Measurements from ENCODE around the gene WFDC2.
"Not testable (repeated sequence)": the region's sequence is repeated elsewhere in the genome, so short reads cannot be mapped to it uniquely, and the experiment has no call there.

WFDC2 gene

DNA sequence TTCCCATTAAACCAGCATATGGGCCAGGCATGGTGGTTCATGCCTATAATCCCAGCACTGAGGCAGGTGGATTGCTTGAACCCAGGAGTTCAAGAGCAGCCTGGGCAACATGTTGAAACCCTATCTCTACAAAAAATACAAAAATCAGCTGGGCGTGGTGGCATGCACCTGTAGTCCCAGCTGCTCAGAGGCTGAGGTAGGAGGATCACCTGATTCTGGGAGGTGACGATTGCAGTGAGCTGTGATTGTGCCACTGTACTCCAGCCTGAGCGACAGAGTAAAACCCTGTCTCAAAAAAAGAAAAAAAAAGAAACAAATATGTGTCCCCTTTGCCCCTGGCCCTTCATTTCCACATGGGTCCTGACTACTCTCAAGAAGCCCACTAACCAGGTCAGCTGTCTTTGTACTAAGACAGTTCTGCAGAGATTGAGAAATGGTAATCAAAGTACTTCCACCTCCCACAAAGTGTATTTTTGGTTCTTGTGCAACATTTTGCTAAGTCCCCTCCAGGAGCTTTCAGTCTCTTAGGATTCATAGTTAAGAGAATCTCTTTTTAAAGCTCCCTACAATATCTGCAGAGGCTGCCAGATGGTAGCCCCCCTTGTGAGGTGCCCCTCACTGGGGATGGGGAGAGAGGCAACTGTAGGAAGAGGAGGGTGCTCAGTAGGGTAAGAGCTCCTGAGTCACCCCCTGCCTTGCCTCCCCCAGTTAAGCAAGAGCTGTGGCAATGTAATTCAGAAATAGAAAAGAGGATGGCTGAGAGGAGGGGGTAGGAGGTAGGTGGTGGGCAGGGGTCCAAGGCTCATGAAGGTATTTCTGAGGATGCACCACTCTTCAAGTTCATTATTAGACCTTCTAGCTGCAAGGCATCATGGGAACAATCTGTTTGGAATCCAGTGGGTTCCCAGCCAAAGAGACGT is 16.5 kb upstream of the WFDC2 start:
- DNase-seq, result no peak

DNA sequence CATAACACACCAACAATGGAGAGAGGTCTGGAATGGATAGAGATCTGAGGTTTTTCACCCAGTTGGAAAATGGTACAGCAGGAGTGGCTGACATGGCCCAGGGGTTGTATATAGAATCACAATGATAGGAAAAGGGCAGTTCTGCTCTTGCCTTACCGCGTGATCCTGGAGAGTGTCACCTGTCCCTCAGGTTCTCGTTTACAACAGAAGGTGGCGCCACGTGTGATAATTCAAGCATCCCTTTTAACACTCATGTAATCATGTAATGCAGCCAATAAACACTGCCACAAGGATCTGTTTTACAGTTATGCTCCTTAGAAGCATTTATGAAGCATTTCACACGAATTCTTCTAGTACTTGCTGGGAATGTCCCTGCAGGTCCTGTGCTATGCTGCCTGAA is 12.9 kb upstream of the WFDC2 start:
- peak; percentile 41 for DNase-seq

- no peak for DNase-seq
Observed at GRCh38 chr20:45459606-45460005, 9.9 kb upstream of the WFDC2 start.

- no peak for DNase-seq
Observed at GRCh38 chr20:45461225-45461624, 8.3 kb upstream of the WFDC2 start.

- no peak for DNase-seq
Observed at GRCh38 chr20:45462711-45463509, 6.6 kb upstream of the WFDC2 start.

- DNase-seq, result no peak
Observed at GRCh38 chr20:45463709-45464108, 5.8 kb upstream of the WFDC2 start.

DNA sequence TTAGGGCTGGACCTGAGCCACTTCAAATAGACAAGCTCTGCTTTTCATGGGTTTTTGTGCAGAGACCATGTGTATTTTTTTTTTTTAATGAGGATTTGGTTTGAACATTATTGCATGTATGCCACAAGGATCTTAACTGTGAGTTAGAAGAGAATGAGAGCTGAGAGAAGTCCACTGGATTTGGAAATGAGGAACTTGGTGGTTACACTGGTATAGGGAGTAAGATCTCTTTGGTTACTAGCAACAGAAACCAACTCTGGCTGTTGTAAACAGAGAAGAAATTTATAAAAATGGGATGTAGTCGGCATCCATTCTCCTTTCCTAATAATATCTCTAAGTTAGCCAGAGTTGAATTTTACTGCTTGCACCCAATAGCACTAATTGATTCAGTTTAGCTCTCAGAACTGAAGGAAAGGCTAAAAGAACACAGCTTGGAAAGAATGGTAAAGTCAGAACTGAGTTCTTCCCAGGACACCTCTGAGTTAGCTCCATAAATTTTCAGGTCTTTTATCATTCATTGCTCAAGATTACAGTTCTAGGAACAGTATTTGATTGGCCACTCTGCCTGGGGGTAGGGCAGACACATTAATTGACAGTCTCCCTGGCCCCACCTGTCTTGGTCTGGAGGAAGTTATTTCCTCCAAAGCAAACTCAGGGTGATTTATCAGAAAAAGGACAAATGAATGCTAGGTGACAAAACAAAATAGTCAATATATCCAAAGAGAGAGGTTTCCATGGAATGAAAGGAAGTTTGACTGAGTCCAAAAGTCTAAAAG is 3.9 kb upstream of the WFDC2 start:
- DNase-seq, result no peak

DNA sequence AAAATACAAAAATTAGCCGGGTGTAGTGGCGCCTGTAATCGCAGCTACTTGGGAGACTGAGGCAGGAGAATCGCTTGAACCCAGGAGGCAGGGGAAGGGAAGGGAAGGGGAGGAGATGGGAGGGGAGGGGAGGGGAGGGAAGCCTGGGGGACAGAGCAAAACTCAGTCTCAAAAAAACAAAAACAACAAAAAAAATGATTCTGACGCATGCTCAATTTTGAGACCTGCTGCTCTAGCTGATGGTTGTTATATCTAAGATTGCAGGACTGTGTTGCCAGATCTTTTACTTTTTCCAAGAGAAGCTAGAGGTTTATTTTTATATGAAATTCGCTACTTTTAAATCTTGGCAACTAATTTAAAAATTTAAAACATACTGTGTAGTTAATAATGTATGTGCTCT is 2.4 kb upstream of the WFDC2 start:
- DNase-seq, result no peak

DNA sequence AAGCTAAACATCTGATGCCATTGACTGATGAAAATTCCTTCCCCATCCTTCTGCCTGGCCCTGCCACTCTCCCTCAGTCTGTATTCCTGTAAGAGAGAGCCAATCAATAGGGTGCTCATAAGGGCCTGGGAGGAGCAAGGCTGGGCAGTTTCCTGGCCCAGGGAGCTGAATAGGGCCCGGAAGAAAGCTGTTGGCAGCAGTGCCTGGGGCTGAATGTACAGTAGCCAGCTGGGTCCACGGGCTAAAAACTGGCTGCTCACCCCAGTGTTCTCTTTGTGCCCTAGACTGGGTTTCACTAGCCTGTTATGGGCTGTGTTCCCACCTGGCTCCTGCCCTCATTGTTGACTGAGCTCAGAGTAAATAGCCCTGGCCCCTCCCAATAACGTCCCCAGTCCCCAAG is 1.7 kb upstream of the WFDC2 start:
- no peak for DNase-seq

GRCh38 chr20:45470262-45470931 is 844 bp downstream of the WFDC2 start:
- DNase-seq, result no peak

DNA sequence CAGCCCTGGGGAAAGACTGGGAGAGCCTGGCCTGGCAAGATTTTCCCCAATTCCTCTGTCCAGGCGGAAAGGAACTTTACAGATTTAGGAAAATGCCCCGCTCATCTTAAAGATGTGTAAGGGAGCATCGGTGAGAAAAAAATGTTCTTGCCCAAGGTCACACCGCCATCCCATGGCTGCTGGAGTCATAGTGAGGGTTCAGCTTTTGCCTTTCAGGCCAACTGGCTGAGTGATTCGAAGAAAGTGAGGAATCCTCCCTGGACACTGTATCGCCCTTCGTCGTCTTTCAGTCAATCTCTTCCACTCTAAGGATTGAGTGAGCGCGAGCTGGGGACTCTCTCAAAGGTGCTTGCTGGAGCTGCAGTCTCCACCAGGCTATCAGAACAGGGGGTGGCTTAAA is 1.4 kb downstream of the WFDC2 start:
- DNase-seq, result no peak

DNA sequence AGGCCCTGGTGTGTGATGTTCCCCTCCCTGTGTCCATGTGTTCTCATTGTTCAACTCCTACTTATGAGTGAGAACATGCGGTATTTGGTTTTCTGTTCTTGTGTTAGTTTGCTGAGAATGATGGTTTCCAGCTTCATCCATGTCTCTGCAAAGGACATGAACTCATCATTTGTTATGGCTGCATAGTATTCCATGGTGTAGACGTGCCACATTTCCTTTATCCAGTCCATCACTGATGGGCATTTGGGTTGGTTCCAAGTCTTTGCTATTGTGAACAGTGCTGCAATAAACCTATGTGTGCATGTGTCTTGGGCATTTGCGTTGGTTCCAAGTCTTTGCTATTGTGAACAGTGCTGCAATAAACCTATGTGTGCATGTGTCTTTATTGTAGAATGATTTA is 2.7 kb downstream of the WFDC2 start:
- not testable (repeated sequence) for DNase-seq

GRCh38 chr20:45477530-45478148 is 8.1 kb downstream of the WFDC2 start:
- not testable (repeated sequence) for DNase-seq

GRCh38 chr20:45479822-45480221 is 10.3 kb downstream of the WFDC2 start:
- DNase-seq, result no peak

- no peak for DNase-seq
Observed at GRCh38 chr20:45484676-45485075, 15.1 kb downstream of the WFDC2 start.

- no peak for DNase-seq
Observed at GRCh38 chr20:45485388-45485787, 15.8 kb downstream of the WFDC2 start.

DNA sequence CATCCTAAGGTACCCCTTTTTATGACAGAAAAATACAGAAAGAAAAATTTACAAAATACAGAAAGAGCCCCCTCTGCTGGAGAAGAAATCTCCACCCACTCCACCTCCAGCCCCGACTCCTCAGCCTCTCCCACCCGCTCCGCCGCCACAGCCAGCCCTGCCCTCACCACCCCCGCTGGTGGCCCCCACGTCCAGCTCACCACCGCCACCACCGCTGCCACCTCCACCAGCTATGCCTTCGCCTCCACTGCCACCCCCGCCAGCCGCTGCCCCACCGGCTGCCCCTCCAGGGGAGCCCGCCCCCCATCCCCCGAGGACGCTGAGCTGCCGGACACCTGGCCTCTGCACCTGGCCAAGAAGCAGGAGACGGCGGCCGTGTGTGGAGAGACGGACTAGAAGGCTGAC is 17.7 kb downstream of the WFDC2 start:
- no peak for DNase-seq

- no peak for DNase-seq
Observed at GRCh38 chr20:45489083-45489531, 19.6 kb downstream of the WFDC2 start.

DNA sequence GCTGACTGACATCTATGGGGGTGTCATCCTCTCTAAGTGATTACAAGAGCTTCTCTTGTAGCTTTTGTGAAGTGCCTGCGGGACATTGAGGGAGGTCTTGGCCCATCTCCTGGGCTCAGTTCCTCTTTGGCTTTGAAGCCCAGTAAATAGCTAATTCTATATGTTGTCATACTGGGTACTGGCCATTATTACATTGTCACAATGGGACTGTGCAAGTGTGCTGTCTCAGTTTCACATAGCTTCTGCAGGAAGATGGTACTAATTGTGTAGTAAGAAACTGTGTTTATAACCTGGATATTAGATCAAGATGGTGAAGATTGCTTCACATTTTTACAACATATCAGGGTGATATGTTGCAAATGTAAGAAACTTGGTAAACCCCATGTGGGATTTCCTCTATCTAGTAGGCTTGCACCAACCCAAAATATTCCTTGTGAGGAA is 26.0 kb downstream of the WFDC2 start:
- no peak for DNase-seq

- DNase-seq, result no peak
Observed at GRCh38 chr20:45496166-45496565, 26.6 kb downstream of the WFDC2 start.

DNA sequence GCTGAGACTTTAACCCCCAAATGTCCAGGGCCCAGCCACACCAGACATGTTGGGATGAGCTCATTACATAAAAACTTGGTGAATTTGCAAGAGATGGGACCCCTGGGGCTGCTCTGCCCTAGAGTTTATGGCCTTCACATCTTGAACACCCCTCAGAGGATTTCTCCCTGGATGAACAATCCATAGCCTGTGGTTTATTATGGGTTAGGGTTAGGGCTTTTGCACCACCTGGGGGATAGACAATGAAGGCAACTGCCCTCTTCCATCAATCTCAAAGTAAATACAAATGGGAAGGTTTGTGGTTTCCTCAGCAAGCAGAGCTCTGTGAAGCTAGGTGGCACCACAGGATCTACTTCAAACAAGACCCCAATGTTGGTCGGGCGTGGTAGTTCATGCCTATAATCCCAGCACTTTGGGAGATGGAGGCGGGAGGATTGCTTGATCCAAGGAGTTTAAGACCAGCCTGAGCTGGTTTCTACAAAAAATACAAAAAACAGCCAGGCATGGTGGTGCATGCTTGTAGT is 28.5 kb downstream of the WFDC2 start:
- no peak for DNase-seq

DNA sequence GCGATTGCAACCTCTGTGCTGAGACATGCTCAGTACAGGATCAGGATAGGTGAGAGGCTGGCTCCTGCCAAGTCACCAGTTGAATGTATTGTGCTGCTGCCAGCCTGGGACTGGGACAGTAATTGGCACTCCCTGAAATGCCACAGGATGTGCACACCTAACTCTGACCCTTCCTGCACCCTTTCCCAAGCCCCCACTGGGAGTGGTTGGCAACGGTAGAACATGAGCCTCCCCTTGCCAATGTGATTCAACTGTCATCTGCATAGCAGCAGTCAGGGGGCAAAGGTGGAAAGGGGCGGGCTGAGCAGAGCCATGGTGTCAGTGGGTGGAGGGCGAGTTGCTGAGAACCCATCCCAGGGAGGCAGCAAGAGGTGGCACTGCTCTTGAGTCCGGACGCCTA is 30.5 kb downstream of the WFDC2 start:
- DNase-seq, result no peak
